GM21737 (cell line): ENCODE data around the gene IL1F10.

Experiments used
- ATAC-seq: cut with Tn5 transposase; IDR thresholded peaks from one replicate; pipeline ENCODE4 v1.9.1; 2021; ENCODE audit warnings: mild to moderate bottlenecking, moderate library complexity; ENCODE audit not compliant: unreplicated experiment

Gene IL1F10

GRCh38 chr2:113067681-113068080, at the start of gene IL1F10:
IL1F10 (plus strand) TSS chr2:113067970; CDS start chr2:113072739, 4,769 bp downstream.
- ATAC-seq = no peak

- ATAC-seq = no peak
Observed at GRCh38 chr2:113018509-113018908, 49.3 kb upstream of the IL1F10 start.

- no peak for ATAC-seq
Observed at GRCh38 chr2:113021312-113021711, 46.5 kb upstream of the IL1F10 start.

DNA sequence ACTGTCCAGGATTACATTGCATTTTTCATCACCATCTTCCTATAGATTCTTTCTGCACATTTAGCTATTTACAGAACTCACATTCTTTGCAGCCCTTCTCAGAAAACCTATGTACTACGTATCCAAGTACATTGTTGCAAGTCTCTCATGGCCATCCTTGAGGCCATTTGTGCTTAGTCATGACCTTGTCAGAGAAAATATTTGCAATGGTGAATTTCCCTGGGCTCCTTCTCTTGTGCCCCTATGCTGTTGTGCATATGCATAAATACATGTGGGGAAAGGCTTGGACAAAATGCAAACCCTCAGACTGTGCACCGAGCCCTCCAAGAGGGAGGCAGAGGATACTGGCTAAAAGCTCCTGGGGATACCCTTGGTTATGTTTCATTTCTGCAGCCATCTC, 43.0 kb upstream of the IL1F10 start:
- no peak for ATAC-seq

- no peak for ATAC-seq
Observed at GRCh38 chr2:113025737-113026136, 42.0 kb upstream of the IL1F10 start.

GRCh38 chr2:113027691-113028090, 40.1 kb upstream of the IL1F10 start:
- no peak for ATAC-seq

DNA sequence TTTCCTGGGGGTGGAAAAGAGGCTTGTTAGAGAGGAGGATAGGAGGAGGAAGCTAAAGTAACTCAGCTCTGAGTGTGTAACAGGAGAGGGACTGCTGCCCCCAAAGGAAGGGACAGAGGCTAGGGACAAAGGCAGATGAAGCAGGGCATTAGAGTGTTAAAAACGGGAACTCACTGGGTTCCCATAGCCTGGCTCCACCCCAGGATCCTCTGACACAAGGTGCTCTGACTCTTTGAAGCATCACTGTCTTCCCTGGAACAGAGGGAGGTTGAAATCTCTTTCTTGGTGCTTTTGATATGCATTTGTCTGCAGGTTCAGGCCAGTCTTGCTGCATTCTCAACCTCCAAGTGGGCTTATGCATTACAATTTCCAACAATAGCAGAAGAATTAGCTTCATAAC, 39.7 kb upstream of the IL1F10 start:
- ATAC-seq = no peak

DNA sequence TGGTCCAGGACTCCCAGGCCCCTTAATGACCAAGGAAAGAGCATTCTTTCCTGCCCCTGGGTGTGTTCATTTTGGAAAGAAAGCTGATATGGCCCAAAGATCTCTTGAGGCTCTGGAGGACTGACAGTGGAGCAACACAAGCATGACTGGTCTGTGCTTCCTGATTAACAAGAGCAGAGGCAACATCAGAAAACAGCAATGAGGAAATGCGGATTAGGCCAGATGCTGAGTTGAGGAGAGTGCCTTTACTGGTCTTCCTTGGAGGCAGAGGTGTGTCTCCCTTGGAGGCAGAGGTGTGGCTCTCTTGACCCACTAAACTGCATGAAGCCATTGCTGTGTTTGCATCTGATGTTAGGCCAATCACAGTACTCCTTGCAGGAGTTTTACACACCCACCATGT, 35.0 kb upstream of the IL1F10 start:
- no peak for ATAC-seq

- no peak for ATAC-seq
Observed at GRCh38 chr2:113034016-113034415, 33.8 kb upstream of the IL1F10 start.

DNA sequence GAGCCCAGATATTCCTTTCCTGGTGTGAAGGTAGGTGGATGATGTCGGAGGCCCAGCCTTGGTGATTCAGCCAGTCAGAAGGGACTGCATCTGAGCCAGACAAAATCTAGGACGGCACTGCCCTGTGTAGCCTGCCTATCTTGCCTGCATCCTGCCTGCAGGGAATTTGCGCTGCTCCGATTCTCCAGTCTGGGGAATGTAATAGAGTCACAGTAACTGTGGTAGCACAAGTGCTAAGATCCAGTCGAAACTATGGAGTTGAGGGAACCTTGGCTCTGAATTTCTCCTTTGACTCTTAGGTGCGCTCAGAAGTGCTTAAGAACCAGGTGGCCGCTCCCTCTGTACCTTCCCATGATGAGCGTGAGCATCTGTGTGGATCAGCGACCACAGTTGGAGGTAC, 31.0 kb upstream of the IL1F10 start:
- no peak for ATAC-seq

GRCh38 chr2:113038291-113038690, 29.5 kb upstream of the IL1F10 start:
- no peak for ATAC-seq

GRCh38 chr2:113039158-113039557, 28.6 kb upstream of the IL1F10 start:
- no peak for ATAC-seq

- ATAC-seq = no peak
Observed at GRCh38 chr2:113039719-113040118, 28.1 kb upstream of the IL1F10 start.

- no peak for ATAC-seq
Observed at GRCh38 chr2:113041871-113042270, 25.9 kb upstream of the IL1F10 start.

- no peak for ATAC-seq
Observed at GRCh38 chr2:113046465-113046864, 21.3 kb upstream of the IL1F10 start.

GRCh38 chr2:113050921-113051895, 16.6 kb upstream of the IL1F10 start:
- no peak for ATAC-seq

GRCh38 chr2:113052396-113052917, 15.3 kb upstream of the IL1F10 start, which contains the start of gene IL36B:
IL36B (minus strand) TSS chr2:113052867.
- no peak for ATAC-seq

GRCh38 chr2:113053666-113054065, 14.1 kb upstream of the IL1F10 start:
- no peak for ATAC-seq

GRCh38 chr2:113054066-113054465, 13.7 kb upstream of the IL1F10 start:
- ATAC-seq = no peak

- no peak for ATAC-seq
Observed at GRCh38 chr2:113056521-113056920, 11.2 kb upstream of the IL1F10 start.

GRCh38 chr2:113057117-113057516, 10.7 kb upstream of the IL1F10 start:
- ATAC-seq = no peak

DNA sequence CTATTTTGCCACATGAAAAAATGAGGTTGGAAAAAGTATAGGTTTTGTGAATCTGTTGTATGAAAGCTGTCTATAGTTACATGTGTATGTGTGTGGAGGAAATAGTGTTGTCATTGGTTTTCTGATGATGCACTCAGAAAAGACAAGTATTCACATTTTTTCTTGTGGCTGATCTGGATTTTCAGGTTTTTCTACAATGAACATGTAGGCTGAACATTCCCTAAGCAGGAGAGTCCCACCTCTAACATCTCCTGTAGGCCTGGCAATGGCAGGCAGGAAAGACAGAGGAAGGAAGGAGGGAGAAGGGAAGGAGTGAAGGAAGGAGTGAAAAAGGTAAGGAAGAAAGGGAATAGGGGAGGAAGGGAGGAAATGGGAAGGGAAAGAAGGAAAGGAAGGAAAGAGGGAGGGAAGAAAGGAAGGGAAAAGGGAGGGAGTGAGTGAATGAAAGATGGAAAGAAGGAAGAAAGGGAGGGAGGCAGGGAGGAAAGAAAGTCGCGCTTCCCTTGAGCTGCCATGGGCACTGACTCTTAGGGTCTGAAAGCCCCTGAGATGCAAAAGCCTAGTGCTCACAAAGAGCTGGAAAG, 9.3 kb upstream of the IL1F10 start:
- ATAC-seq = no peak
